ENCODE data around the gene UPF3B. TPM values are rescaled to one million over a fixed set of nuclear protein-coding genes. Genes with fewer than 3 reads are reported as not detected.

The UPF3B gene
- total and polyA plus RNA-seq, 9 of the 15 experiments (the other 6 are each of a cell fraction or from before 2014, with no cell fraction given), result 17.6 to 57.0 (median 32.3) TPM

DNA sequence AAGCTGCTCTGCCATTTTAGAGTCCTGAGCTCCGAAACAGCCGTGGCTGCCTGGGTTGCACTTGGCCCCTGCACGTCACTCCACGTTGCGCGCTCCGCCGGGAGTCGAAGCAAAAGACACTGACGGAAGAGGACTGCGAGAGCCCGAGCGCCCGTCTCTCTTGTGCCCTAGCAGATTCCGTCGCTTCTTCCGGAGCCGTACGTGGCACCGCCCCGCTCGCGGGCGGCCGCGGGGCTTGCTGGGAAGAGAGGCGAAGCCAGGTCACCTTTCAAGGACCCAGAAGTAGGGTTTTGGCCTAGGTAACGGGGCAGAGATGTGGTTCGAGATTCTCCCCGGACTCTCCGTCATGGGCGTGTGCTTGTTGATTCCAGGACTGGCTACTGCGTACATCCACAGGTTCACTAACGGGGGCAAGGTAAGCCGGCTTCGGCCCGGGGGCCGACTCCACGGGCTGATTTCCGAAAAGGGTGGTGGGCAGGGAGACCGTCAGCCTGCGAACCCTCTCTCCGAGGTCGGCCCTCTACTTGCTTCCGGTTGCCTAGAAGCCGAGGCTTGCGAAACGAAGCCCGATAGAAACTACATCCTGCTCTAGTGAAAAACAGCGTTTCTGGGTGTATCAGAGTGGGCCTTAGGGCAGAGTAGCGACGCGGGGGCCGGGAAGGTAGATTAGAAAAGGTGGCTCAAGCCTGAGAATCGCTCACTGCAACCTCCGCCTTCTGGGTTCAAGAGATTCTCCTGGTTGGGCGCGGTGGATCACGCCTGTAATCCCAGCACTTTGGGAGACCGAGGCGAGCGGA is 19.0 kb upstream of the UPF3B start, which contains the start of the genes NDUFA1 and RNF113A (continued):
- no peak for TF ChIP-seq BRD4 (IDR thresholded peaks at IDR 0.05)
- no peak for TF ChIP-seq NFE2 (IDR thresholded peaks at IDR 0.05; ENCODE audit: low read depth)
- TF ChIP-seq TAF15 (IDR thresholded peaks at IDR 0.05; ENCODE audit: low read depth, low read length), result no peak
- TF ChIP-seq, protein P1, sequence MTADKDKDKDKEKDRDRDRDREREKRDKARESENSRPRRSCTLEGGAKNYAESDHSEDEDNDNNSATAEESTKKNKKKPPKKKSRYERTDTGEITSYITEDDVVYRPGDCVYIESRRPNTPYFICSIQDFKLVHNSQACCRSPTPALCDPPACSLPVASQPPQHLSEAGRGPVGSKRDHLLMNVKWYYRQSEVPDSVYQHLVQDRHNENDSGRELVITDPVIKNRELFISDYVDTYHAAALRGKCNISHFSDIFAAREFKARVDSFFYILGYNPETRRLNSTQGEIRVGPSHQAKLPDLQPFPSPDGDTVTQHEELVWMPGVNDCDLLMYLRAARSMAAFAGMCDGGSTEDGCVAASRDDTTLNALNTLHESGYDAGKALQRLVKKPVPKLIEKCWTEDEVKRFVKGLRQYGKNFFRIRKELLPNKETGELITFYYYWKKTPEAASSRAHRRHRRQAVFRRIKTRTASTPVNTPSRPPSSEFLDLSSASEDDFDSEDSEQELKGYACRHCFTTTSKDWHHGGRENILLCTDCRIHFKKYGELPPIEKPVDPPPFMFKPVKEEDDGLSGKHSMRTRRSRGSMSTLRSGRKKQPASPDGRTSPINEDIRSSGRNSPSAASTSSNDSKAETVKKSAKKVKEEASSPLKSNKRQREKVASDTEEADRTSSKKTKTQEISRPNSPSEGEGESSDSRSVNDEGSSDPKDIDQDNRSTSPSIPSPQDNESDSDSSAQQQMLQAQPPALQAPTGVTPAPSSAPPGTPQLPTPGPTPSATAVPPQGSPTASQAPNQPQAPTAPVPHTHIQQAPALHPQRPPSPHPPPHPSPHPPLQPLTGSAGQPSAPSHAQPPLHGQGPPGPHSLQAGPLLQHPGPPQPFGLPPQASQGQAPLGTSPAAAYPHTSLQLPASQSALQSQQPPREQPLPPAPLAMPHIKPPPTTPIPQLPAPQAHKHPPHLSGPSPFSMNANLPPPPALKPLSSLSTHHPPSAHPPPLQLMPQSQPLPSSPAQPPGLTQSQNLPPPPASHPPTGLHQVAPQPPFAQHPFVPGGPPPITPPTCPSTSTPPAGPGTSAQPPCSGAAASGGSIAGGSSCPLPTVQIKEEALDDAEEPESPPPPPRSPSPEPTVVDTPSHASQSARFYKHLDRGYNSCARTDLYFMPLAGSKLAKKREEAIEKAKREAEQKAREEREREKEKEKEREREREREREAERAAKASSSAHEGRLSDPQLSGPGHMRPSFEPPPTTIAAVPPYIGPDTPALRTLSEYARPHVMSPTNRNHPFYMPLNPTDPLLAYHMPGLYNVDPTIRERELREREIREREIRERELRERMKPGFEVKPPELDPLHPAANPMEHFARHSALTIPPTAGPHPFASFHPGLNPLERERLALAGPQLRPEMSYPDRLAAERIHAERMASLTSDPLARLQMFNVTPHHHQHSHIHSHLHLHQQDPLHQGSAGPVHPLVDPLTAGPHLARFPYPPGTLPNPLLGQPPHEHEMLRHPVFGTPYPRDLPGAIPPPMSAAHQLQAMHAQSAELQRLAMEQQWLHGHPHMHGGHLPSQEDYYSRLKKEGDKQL (CRISPR knock-in tag; IDR thresholded peaks at IDR 0.05; ENCODE audit: borderline replicate concordance), result no peak
- TF ChIP-seq, protein P2, sequence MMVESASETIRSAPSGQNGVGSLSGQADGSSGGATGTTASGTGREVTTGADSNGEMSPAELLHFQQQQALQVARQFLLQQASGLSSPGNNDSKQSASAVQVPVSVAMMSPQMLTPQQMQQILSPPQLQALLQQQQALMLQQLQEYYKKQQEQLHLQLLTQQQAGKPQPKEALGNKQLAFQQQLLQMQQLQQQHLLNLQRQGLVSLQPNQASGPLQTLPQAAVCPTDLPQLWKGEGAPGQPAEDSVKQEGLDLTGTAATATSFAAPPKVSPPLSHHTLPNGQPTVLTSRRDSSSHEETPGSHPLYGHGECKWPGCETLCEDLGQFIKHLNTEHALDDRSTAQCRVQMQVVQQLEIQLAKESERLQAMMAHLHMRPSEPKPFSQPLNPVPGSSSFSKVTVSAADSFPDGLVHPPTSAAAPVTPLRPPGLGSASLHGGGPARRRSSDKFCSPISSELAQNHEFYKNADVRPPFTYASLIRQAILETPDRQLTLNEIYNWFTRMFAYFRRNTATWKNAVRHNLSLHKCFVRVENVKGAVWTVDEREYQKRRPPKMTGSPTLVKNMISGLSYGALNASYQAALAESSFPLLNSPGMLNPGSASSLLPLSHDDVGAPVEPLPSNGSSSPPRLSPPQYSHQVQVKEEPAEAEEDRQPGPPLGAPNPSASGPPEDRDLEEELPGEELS (CRISPR knock-in tag; IDR thresholded peaks at IDR 0.05; ENCODE audit: borderline replicate concordance), result no peak
- TF ChIP-seq FOS (IDR thresholded peaks at IDR 0.05; ENCODE audit: extremely low read depth, insufficient read length), result no peak
- TF ChIP-seq, protein P3, sequence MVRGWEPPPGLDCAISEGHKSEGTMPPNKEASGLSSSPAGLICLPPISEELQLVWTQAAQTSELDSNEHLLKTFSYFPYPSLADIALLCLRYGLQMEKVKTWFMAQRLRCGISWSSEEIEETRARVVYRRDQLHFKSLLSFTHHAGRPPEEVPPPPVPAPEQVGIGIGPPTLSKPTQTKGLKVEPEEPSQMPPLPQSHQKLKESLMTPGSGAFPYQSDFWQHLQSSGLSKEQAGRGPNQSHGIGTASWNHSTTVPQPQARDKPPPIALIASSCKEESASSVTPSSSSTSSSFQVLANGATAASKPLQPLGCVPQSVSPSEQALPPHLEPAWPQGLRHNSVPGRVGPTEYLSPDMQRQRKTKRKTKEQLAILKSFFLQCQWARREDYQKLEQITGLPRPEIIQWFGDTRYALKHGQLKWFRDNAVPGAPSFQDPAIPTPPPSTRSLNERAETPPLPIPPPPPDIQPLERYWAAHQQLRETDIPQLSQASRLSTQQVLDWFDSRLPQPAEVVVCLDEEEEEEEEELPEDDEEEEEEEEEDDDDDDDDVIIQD (CRISPR knock-in tag; IDR thresholded peaks at IDR 0.05), result no peak
- TF ChIP-seq DNMT1 (IDR thresholded peaks at IDR 0.05), result no peak
- TF ChIP-seq, protein P4, sequence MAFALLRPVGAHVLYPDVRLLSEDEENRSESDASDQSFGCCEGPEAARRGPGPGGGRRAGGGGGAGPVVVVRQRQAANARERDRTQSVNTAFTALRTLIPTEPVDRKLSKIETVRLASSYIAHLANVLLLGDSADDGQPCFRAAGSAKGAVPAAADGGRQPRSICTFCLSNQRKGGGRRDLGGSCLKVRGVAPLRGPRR (CRISPR knock-in tag; IDR thresholded peaks at IDR 0.05), result no peak
- TF ChIP-seq FOXP1 (CRISPR knock-in tag; IDR thresholded peaks at IDR 0.05), result peak; percentile 60; the same call in 1 of the 2 replicates
- TF ChIP-seq, protein P5, sequence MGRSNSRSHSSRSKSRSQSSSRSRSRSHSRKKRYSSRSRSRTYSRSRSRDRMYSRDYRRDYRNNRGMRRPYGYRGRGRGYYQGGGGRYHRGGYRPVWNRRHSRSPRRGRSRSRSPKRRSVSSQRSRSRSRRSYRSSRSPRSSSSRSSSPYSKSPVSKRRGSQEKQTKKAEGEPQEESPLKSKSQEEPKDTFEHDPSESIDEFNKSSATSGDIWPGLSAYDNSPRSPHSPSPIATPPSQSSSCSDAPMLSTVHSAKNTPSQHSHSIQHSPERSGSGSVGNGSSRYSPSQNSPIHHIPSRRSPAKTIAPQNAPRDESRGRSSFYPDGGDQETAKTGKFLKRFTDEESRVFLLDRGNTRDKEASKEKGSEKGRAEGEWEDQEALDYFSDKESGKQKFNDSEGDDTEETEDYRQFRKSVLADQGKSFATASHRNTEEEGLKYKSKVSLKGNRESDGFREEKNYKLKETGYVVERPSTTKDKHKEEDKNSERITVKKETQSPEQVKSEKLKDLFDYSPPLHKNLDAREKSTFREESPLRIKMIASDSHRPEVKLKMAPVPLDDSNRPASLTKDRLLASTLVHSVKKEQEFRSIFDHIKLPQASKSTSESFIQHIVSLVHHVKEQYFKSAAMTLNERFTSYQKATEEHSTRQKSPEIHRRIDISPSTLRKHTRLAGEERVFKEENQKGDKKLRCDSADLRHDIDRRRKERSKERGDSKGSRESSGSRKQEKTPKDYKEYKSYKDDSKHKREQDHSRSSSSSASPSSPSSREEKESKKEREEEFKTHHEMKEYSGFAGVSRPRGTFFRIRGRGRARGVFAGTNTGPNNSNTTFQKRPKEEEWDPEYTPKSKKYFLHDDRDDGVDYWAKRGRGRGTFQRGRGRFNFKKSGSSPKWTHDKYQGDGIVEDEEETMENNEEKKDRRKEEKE (IDR thresholded peaks at IDR 0.05; ENCODE audit: borderline replicate concordance in 1 of 2, control insufficient read depth in 1 of 2, low read depth in 2 of 2, low read length in 1 of 2), result no peak; a peak in 1 of 4 replicates
- no peak for TF ChIP-seq LEF1 (IDR thresholded peaks at IDR 0.05)
- TF ChIP-seq MCM2 (IDR thresholded peaks at IDR 0.05; ENCODE audit: low read depth), result no peak
